Tibial nerve (tissue), 4 donors: ENCODE measurements around the gene KRTAP5-6. TPM values are rescaled to one million over a fixed set of nuclear protein-coding genes. Genes with fewer than 3 reads are reported as not detected.
"Not testable (repeated sequence)": the region's sequence is repeated elsewhere in the genome, so short reads cannot be mapped to it uniquely, and the experiment has no call there.

Experiments used
- DNase-seq, 2 donors: peaks; one replicate each; pipeline ENCODE4 v3.0.0-alpha.2; 2019; ENCODE audit warnings: low spot score in 2 of 2
- H3K27ac ChIP-seq, 4 donors: fragments of 200-600 bp; sonication (generic) in 3 of 4; one replicate each; pipeline ENCODE4 v1.5.1; 2017 to 2019; ENCODE audit warnings: mild to moderate bottlenecking in 1 of 4
- H3K27me3 ChIP-seq, 2 donors: fragments of 200-600 bp; sonication (generic) in 1 of 2; one replicate each; pipeline versions ENCODE4 v1.5.1 to v1.6.0; 2017 to 2019
- H3K36me3 ChIP-seq, 3 donors: fragments of 200-600 bp; sonication (generic); one replicate each; pipeline ENCODE4 v1.5.1; 2018 to 2019
- H3K4me1 ChIP-seq, 4 donors: fragments of 200-600 bp; sonication (generic) in 3 of 4; one replicate each; pipeline ENCODE4 v1.5.1; 2017 to 2019
- H3K4me3 ChIP-seq, 4 donors: fragments of 200-600 bp; sonication (generic) in 3 of 4; one replicate each; pipeline ENCODE4 v1.5.1; 2017 to 2019; ENCODE audit warnings: mild to moderate bottlenecking in 1 of 4, moderate library complexity in 1 of 4
- H3K9me3 ChIP-seq, 4 donors: fragments of 200-600 bp; sonication (generic) in 3 of 4; one replicate each; pipeline ENCODE4 v1.5.1; 2017 to 2019
- EP300 ChIP-seq, 2 donors: sonication (generic); formaldehyde crosslinking; IDR thresholded peaks; one replicate each; pipeline ENCODE4 v1.6.1; 2017; ENCODE audit warnings: antibody characterized with exemption in 2 of 2, mild to moderate bottlenecking in 1 of 2
- POLR2A ChIP-seq, 2 donors: fragments of 450-650 bp; IDR thresholded peaks; one replicate each; pipeline ENCODE4 v1.6.1; 2017; ENCODE audit warnings: antibody characterized with exemption in 2 of 2, mild to moderate bottlenecking in 2 of 2, moderate library complexity in 2 of 2
- WGBS, 2 donors: methylation state at CpG; one replicate each; pipeline ENCODE4 v1.1.5; 2018; 5-methylcytosine and 5-hydroxymethylcytosine counted together
- total RNA-seq, 4 donors: library from RNA; depleted of rRNA; stranded (reverse); fragments of >200 nt; gene quantifications; one replicate each; pipeline ENCODE4 v1.1.0, GENCODE V29; 2016
- TF ChIP-seq, protein P1 (sequence below), 5 experiments: fragments of 200-600 bp in 3 of 5; fragments of 450-650 bp in 2 of 5; sonication (generic) in 3 of 5; IDR thresholded peaks; one replicate each; pipeline ENCODE4 v1.5.1; 2016 to 2019; ENCODE audit warnings: antibody characterized with exemption in 5 of 5, mild to moderate bottlenecking in 3 of 5, moderate library complexity in 2 of 5

Gene KRTAP5-6
- total RNA-seq, 4 donors from 2014 or later, result not detected

DNA sequence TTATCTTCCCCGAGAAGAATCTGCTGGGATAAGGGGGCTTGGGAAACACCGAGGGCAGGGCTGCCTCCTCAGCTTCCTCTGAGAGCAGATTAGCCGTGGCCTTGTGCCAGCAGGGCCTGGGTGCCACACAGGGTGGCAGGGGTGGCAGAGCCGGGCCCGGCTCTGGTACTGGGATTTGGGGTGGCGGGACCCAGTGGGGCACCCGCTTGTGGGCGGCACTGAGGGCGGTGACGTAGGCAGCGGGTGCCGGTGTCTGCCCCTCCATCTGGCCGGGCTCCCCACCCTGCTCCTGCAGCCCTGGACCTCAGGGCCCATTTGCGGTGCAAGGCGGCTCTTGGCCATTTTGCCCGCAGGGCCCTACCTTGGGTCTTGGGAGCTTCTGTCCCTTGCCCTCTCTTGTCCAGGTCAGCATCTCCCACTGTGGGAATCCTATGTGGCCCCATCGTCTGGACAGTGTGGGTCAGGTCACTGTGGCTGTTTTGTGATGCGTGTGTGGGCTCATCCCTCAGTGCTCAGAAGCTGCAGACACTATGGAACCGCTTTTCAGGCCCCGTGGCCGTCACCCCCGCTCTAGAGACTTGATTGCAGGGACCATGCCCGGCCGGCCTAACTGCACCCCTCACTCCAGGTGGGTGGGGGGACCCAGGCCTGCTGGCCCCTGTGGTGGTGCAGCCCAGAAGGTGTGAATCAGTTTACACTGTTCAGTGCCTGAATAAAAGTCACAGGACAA, 29.7 kb upstream of the KRTAP5-6 start:
- DNase-seq, result no peak
- WGBS, 2 donors, result 85 to 87% methylated on average over 18 to 20 of the region's 24 CpGs
- no peaks in the 10 kb centered on the region for H3K9me3 ChIP-seq

DNA sequence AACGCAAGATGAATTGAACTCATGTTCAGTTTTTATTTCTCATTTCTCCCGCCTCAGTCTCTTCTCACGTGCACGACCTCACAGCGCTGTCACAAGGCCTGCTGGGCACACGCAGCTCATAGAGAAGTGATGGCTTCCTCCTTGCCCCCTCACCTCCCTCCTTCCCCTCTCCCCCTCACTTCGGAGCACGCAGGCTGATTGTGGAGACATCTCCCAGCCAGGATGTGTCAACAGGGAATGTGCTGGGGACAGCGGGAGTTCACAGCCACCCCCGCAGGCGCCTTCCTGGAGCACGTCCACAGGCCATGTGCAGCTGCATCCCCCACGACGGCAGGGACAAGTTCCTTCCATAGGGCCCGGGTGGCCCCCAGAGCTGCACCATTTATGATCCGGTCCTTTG, 29.1 kb upstream of the KRTAP5-6 start:
- TF ChIP-seq EP300 (IDR thresholded peaks at IDR 0.05) (no peak), POLR2A (IDR thresholded peaks at IDR 0.05) (no peak)
- TF ChIP-seq, protein P1, sequence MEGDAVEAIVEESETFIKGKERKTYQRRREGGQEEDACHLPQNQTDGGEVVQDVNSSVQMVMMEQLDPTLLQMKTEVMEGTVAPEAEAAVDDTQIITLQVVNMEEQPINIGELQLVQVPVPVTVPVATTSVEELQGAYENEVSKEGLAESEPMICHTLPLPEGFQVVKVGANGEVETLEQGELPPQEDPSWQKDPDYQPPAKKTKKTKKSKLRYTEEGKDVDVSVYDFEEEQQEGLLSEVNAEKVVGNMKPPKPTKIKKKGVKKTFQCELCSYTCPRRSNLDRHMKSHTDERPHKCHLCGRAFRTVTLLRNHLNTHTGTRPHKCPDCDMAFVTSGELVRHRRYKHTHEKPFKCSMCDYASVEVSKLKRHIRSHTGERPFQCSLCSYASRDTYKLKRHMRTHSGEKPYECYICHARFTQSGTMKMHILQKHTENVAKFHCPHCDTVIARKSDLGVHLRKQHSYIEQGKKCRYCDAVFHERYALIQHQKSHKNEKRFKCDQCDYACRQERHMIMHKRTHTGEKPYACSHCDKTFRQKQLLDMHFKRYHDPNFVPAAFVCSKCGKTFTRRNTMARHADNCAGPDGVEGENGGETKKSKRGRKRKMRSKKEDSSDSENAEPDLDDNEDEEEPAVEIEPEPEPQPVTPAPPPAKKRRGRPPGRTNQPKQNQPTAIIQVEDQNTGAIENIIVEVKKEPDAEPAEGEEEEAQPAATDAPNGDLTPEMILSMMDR (IDR thresholded peaks at IDR 0.05), result no peak
- H3K27ac ChIP-seq, result no peak overlapping the region
- H3K4me1 ChIP-seq, result no peaks in the 10 kb centered on the region
- H3K27me3 ChIP-seq, result peaks cover 0 to 31% of the 10 kb centered on the region in 2 donors
- H3K4me3 ChIP-seq, result no peak overlapping the region
- no peaks in the 10 kb centered on the region for H3K9me3 ChIP-seq
- no peak for DNase-seq
- no peaks in the 10 kb centered on the region for H3K36me3 ChIP-seq
- 34 to 45% methylated on average over 16 of the region's 16 CpGs for WGBS, 2 donors

More for the DNA sequence above, 29.7 kb upstream of the KRTAP5-6 start:
- Histone ChIP-seq H3K27me3 (peaks cover 0 to 31% of the 10 kb centered on the region in 2 donors), H3K27ac (no peak overlapping the region), H3K4me3 (no peak overlapping the region), H3K36me3 (no peaks in the 10 kb centered on the region), H3K4me1 (no peaks in the 10 kb centered on the region)
- TF ChIP-seq, protein P1 (IDR thresholded peaks at IDR 0.05), result no peak
- TF ChIP-seq EP300 (IDR thresholded peaks at IDR 0.05) (no peak), POLR2A (IDR thresholded peaks at IDR 0.05) (no peak)

DNA sequence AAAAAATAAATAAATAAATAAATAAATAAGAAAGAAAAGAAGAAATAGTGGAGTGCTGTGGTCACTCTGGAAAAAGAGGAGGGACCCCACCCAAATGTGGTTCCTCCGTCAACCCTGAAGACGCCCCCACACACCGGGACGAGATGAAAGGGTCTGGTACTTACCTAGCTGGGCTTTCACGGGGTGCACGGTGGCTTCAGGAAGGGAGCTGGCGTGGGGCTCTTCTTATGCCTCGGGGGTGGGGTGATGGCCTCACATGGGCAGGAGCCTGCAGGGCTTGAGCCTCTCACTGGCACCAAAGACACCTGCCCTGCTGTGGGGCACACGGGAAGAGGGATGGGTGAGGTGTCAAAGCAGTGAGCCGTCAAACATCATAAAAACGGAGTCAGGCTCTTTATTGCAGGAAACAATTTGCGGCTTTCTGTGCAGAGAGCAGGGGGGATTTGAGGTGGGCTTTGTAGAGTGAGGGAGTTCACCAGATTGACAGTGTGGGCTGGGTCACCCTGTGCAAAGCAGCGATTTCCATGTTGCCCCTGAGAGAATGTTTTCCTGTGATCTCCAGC, 28.0 kb upstream of the KRTAP5-6 start:
- Histone ChIP-seq H3K9me3 (no peaks in the 10 kb centered on the region), H3K36me3 (no peaks in the 10 kb centered on the region), H3K4me1 (no peaks in the 10 kb centered on the region), H3K4me3 (no peak overlapping the region), H3K27me3 (peaks cover 0 to 32% of the 10 kb centered on the region in 2 donors), H3K27ac (no peak overlapping the region)
- TF ChIP-seq, protein P1 (IDR thresholded peaks at IDR 0.05), result no peak
- TF ChIP-seq EP300 (IDR thresholded peaks at IDR 0.05) (no peak), POLR2A (IDR thresholded peaks at IDR 0.05) (no peak)
- WGBS, 2 donors, result 60% methylated on average over 13 of the region's 13 CpGs
- no peak for DNase-seq

DNA sequence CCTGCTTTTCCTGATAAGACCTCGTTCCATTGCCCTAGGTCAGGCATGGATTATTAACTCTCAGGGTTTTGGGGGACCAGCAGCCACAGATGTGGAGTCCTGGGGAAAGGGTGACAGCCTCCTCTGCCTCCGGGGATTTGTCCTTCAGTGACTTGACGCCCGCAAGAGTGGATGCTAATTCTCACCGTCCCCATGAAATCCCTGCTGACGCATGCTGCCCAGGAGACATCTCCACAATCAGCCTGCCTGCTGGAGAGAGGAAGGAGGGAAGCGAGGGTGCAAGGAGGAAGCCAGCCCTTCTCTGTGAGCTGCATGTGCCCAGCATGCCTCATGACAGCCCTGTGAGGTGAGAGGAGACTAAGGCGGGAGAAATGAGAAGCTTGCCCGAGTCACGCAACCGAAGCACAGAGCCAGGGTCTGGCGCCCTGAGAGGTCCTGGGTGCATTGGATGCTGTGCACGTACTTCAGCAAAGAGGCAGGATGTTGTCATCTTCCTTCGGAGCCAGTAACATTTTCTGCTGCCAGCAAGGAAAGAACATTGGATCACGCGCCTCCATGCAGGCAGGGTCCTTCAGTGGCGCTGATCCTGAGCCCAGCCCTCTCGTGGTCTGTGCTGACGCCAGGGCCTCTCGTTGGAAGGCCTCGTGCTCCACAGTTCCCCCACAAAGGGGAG, 27.3 kb upstream of the KRTAP5-6 start:
- H3K27me3 ChIP-seq, result peaks cover 0 to 38% of the 10 kb centered on the region in 2 donors
- 52 to 58% methylated on average over 19 to 21 of the region's 21 CpGs for WGBS, 2 donors
- no peak overlapping the region for H3K4me3 ChIP-seq
- no peak overlapping the region for H3K27ac ChIP-seq
- H3K36me3 ChIP-seq, result no peaks in the 10 kb centered on the region
- H3K4me1 ChIP-seq, result no peaks in the 10 kb centered on the region
- no peak for DNase-seq
- no peaks in the 10 kb centered on the region for H3K9me3 ChIP-seq
- no peak for TF ChIP-seq POLR2A (IDR thresholded peaks at IDR 0.05)
- TF ChIP-seq, protein P1 (IDR thresholded peaks at IDR 0.05), result no peak
- TF ChIP-seq EP300 (IDR thresholded peaks at IDR 0.05), result no peak

DNA sequence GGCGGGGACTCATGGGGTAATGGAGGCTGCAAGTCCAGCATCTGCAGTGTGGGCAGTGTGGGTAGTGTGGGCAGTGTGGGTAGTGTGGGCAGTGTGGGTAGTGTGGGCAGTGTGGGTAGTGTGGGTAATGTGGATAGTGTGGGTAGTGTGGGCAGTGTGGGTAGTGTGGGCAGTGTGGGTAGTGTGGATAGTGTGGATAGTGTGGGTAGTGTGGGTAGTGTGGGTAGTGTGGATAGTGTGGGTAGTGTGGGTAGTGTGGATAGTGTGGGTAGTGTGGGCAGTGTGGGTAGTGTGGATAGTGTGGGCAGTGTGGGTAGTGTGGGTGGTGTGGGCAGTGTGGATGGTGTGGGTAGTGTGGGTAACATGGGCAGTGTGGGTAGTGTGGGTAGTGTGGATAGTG, 26.5 kb upstream of the KRTAP5-6 start:
- 88 to 95% methylated on average over 1 of the region's 1 CpG for WGBS, 2 donors
- not testable (repeated sequence) for H3K9me3 ChIP-seq, H3K4me1 ChIP-seq, H3K36me3 ChIP-seq, H3K27ac ChIP-seq, DNase-seq, H3K4me3 ChIP-seq
- peaks cover 0 to 46% of the 10 kb centered on the region in 2 donors for H3K27me3 ChIP-seq
